ENCODE data around the gene RACK1. TPM values are rescaled to one million over a fixed set of nuclear protein-coding genes. Genes with fewer than 3 reads are reported as not detected.

Gene RACK1
- total RNA-seq, 6 experiments from 2014 or later = 1,737 to 2,012 (median 1,885) TPM

Small RNA genes lying within 50 kb of the gene (microRNA-seq; reads per million reads assigned to microRNA genes)
- 2.3 reads per million for gene MIR4638

Other genes starting within 250 kb of the RACK1 start
- gene BTNL9, start 203.6 kb downstream of the RACK1 start, total RNA-seq (2021; fragmentation: NEBNext Ultra II Directional; extraction: Animal tissue kit (Norgen Biotek cat#: 25700)) = not detected
- not detected for gene OR2V1, start 112.7 kb downstream of the RACK1 start, total RNA-seq (2021; fragmentation: NEBNext Ultra II Directional; extraction: Animal tissue kit (Norgen Biotek cat#: 25700))
- not detected for gene OR2V2, start 96.3 kb downstream of the RACK1 start, total RNA-seq (2021; fragmentation: NEBNext Ultra II Directional; extraction: Animal tissue kit (Norgen Biotek cat#: 25700))
- gene TRIM7, start 38.7 kb downstream of the RACK1 start, total RNA-seq (2021; fragmentation: NEBNext Ultra II Directional; extraction: Animal tissue kit (Norgen Biotek cat#: 25700)) = 1 to 10 TPM; 2.8 to 7.5 (median 5.3) TPM
- 10 to 100 TPM; 20.3 to 24.0 (median 22.5) TPM for gene TRIM41, start 20.6 kb downstream of the RACK1 start, total RNA-seq (2021; fragmentation: NEBNext Ultra II Directional; extraction: Animal tissue kit (Norgen Biotek cat#: 25700))
- gene TRIM52, start 17.2 kb upstream of the RACK1 start, total RNA-seq (2021; fragmentation: NEBNext Ultra II Directional; extraction: Animal tissue kit (Norgen Biotek cat#: 25700)) = 1 to 10 TPM; 5.2 to 6.9 (median 5.6) TPM
- gene OR4F3, start 123.4 kb upstream of the RACK1 start, total RNA-seq (2021; fragmentation: NEBNext Ultra II Directional; extraction: Animal tissue kit (Norgen Biotek cat#: 25700)) = not detected

All from HFFc6 (cell line).